ENCODE measurements around the gene YKT6. TPM values are rescaled to one million over a fixed set of nuclear protein-coding genes. Genes with fewer than 3 reads are reported as not detected.

Gene YKT6
- total RNA-seq, 1 experiment from 2014 or later: 111 TPM

DNA sequence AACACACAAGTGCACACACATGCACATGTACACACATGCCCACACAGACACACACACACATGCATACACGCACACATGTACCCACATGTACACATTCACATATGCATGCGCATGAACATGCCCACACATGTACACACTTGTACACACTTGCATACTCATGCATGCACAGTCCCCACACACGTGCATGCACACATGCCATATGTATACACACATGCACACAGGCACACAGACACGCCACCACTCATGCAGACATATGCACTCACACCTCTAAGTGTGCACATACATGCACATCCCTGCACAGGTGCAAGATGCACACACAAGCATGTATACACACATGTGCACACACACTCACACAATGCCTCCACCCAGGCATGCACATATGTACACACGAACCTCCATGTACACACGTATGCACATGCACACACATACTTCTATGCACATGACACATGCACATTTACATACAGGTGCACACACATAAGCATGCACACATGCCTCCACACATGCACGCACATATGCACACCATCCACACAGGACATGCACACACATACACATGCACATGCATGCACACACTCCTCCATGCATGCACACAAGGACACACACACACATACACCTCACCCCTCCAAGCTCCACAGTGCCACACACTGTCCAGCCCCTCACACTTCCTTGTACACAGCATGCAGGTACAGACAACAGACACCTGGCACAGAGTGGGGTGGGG is 45.8 kb downstream of the YKT6 start:
- H3K4me1 ChIP-seq (replicated peaks): no peaks in the 10 kb centered on the region
- DNase-seq (ENCODE audit: low read depth in 1 of 2, low spot score in 2 of 2): no peak
- no peaks in the 10 kb centered on the region for H3K9me3 ChIP-seq (replicated peaks)
- H3K36me3 ChIP-seq: no peaks in the 10 kb centered on the region
- no peak overlapping the region for H3K27ac ChIP-seq
- H3K4me3 ChIP-seq: no peak overlapping the region
- H3K27me3 ChIP-seq (replicated peaks): no peaks in the 10 kb centered on the region

GRCh38 chr7:44247868-44248651 is 47.3 kb downstream of the YKT6 start:
- no peak for DNase-seq (ENCODE audit: low read depth in 1 of 2, low spot score in 2 of 2)
- no peak overlapping the region for H3K4me3 ChIP-seq
- no peak overlapping the region for H3K27ac ChIP-seq
- H3K36me3 ChIP-seq: no peaks in the 10 kb centered on the region
- no peaks in the 10 kb centered on the region for H3K4me1 ChIP-seq (replicated peaks)
- H3K9me3 ChIP-seq (replicated peaks): no peaks in the 10 kb centered on the region
- no peaks in the 10 kb centered on the region for H3K27me3 ChIP-seq (replicated peaks)

DNA sequence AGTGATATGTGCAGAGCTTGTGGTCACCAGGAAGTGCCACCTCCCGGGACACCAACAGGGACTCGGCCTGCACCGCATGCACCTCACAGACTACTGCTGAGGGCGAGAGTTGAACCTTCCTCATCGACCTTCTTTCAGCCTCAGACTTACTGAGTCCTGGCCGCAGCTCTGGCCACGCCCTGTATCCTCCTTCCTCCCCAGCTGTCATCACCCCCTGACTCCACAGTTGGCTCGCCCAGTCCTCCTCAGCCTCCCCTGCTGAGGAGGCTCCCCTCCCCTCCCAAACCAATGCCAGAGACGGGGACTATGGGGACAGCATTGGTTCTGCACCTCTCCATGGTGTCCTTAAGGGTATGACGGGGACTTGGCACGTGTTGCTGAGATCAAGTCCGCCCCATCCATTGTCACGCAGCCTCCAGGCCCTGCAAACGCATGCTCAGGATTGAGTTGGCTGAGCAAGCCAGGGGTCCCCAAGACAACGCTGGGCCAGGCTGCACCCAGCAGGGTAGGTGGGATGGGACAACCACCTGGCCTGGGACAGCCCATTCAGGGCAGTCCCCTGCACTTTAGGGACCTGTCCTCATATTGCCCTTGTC is 49.0 kb downstream of the YKT6 start:
- Histone ChIP-seq H3K4me3 (no peak overlapping the region), H3K36me3 (no peaks in the 10 kb centered on the region), H3K9me3 (replicated peaks) (no peaks in the 10 kb centered on the region), H3K4me1 (replicated peaks) (no peaks in the 10 kb centered on the region), H3K27me3 (replicated peaks) (no peaks in the 10 kb centered on the region), H3K27ac (no peak overlapping the region)
- DNase-seq (ENCODE audit: low read depth in 1 of 2, low spot score in 2 of 2): no peak

DNA sequence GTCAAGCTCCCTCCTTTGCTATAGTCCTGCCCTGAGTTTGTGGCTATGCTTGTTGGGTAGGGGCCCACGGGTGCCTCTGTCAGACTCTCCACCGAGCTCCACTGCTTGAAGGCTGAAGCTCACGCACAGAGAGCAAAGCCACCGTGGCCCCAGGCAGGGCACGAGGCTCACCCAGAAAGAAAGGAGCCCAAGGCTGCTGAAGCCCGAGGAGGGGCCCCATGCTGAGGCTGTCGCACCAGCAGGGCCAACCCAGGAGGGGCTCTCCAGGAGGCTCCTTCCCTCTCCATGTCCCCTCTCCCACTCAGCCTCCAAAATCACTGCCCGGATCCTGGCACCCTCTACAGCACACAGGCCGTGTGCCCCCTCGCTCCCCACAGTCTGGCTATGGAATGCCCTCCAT is 50.5 kb downstream of the YKT6 start:
- H3K27me3 ChIP-seq (replicated peaks): no peaks in the 10 kb centered on the region
- no peak overlapping the region for H3K4me3 ChIP-seq
- no peaks in the 10 kb centered on the region for H3K4me1 ChIP-seq (replicated peaks)
- H3K27ac ChIP-seq: no peak overlapping the region
- DNase-seq (ENCODE audit: low read depth in 1 of 2, low spot score in 2 of 2): no peak
- H3K36me3 ChIP-seq: no peaks in the 10 kb centered on the region
- no peaks in the 10 kb centered on the region for H3K9me3 ChIP-seq (replicated peaks)

DNA sequence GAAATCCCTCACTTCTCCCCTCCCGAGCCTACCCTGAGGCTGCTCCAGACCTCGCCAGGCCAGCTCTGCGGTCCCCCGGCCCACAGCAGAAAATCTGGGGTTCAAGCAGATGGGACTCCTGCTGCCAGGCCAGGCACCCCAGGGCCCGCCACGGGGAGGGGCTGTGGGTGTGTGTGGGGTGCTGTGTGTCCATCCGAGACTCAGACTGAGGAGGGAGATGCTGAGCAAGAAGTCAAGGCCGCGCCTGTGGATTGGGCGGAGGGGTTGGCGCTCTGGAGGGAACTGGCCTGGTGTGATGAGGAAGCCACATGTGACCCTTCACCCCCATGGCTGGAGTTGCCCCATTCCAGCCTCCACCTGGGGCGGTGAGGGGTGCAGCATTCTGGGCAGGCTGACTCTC is 51.1 kb downstream of the YKT6 start:
- no peak overlapping the region for H3K4me3 ChIP-seq
- no peaks in the 10 kb centered on the region for H3K27me3 ChIP-seq (replicated peaks)
- no peaks in the 10 kb centered on the region for H3K4me1 ChIP-seq (replicated peaks)
- H3K9me3 ChIP-seq (replicated peaks): no peaks in the 10 kb centered on the region
- H3K36me3 ChIP-seq: no peaks in the 10 kb centered on the region
- DNase-seq (ENCODE audit: low read depth in 1 of 2, low spot score in 2 of 2): no peak
- H3K27ac ChIP-seq: no peak overlapping the region

DNA sequence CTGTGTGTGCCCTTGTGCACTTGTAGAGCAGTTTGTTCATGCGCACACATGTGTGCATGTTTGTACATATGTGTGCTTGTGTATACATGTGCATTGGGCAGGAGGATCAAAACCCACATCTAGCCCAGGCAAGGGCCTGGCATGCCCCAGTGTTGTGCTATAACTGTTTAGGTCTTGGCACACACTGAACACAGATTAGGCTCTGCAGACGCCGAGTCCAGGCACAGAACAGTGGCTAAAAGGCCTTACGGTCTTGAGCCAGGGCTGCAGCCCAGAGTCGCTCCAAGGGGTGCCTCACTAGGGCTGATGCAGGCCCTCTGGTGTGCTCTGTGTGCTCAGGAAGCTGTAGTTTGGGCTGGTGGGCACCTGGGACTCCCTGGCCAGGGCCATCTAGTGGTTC is 55.7 kb downstream of the YKT6 start:
- Histone ChIP-seq H3K27ac (no peak overlapping the region), H3K4me1 (replicated peaks) (peaks cover 29% of the 10 kb centered on the region), H3K9me3 (replicated peaks) (no peaks in the 10 kb centered on the region), H3K36me3 (no peaks in the 10 kb centered on the region), H3K4me3 (no peak overlapping the region), H3K27me3 (replicated peaks) (no peaks in the 10 kb centered on the region)
- DNase-seq (ENCODE audit: low read depth in 1 of 2, low spot score in 2 of 2): no peak

DNA sequence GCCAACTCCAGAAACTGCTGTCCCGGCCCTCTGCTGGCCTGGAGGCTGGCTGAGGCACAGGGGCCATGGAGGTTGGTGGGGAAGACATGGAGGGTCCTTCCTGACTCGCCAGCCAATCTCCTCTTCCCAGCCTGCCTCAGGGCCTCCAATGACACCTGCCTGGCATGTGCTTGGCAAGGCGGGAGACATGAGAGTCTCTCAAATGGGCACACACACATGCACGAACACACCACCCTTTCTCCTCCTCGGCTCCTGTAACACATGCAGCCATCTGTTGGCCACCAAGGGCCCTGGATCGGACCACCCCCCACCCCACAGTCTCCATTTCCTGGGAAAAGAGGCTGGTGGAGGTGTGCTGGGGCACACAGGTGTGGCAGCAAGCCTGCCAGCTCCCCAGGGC is 56.4 kb downstream of the YKT6 start:
- no peaks in the 10 kb centered on the region for H3K9me3 ChIP-seq (replicated peaks)
- peaks cover 29% of the 10 kb centered on the region for H3K4me1 ChIP-seq (replicated peaks)
- no peak overlapping the region for H3K4me3 ChIP-seq
- no peaks in the 10 kb centered on the region for H3K27me3 ChIP-seq (replicated peaks)
- H3K27ac ChIP-seq: peak overlapping the region; percentile 50
- H3K36me3 ChIP-seq: no peaks in the 10 kb centered on the region
- no peak for DNase-seq (ENCODE audit: low read depth in 1 of 2, low spot score in 2 of 2)

DNA sequence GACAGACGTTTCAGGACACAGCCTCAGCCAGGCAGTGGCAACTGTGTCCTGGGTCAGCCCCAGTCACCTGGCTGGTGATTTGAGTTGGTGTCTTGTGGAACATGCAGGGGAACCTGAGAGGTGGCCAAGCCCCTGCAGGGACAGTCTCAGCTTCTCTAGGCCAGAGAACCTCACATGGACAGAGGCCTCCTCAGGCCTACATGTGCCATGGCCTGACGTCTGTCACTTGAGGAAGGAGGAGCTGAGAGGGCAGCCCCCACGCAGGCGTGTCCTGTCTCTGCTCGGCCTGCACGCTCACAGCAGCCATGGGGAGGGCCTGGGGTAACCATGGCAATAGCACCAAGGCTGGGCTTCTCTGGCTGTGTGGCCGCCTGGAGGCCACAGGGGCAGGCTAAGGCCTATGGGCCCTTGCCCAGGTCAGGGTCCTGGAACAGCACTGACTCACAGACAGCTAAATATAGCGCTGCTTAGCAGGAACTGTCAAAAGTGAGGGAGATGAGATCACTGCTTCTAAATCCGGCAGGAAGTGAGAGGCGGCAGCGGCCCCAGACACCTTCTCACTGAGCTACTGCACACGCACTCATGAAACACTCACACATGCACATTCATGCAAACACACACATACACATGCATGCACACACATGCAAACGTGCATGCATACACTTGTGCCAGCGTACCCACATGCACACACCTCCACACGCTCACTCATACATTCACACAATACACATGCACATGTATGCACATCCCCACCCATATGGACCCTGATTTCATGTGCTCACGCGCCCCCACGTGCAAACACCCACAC is 57.0 kb downstream of the YKT6 start:
- Histone ChIP-seq H3K9me3 (replicated peaks) (no peaks in the 10 kb centered on the region), H3K27ac (peak overlapping the region; percentile 50), H3K4me3 (no peak overlapping the region), H3K36me3 (no peaks in the 10 kb centered on the region), H3K4me1 (replicated peaks) (peaks cover 29% of the 10 kb centered on the region), H3K27me3 (replicated peaks) (no peaks in the 10 kb centered on the region)
- peak; percentile 79 to 89 for DNase-seq (ENCODE audit: low read depth in 1 of 2, low spot score in 2 of 2)

- Histone ChIP-seq H3K36me3 (no peaks in the 10 kb centered on the region), H3K27me3 (replicated peaks) (no peaks in the 10 kb centered on the region), H3K9me3 (replicated peaks) (no peaks in the 10 kb centered on the region), H3K27ac (peak overlapping the region; percentile 10; the same call in 1 of the 2 replicates), H3K4me1 (replicated peaks) (peaks cover 29% of the 10 kb centered on the region), H3K4me3 (no peak overlapping the region)
- DNase-seq (ENCODE audit: low read depth in 1 of 2, low spot score in 2 of 2): no peak
Observed at GRCh38 chr7:44258423-44258760, 57.6 kb downstream of the YKT6 start.

- DNase-seq (ENCODE audit: low read depth in 1 of 2, low spot score in 2 of 2): no peak
- no peaks in the 10 kb centered on the region for H3K36me3 ChIP-seq
- H3K4me3 ChIP-seq: no peak overlapping the region
- H3K27ac ChIP-seq: peak overlapping the region; percentile 10; the same call in 1 of the 2 replicates
- H3K27me3 ChIP-seq (replicated peaks): no peaks in the 10 kb centered on the region
- peaks cover 29% of the 10 kb centered on the region for H3K4me1 ChIP-seq (replicated peaks)
- no peaks in the 10 kb centered on the region for H3K9me3 ChIP-seq (replicated peaks)
Observed at GRCh38 chr7:44258865-44259546, 58.2 kb downstream of the YKT6 start.

DNA sequence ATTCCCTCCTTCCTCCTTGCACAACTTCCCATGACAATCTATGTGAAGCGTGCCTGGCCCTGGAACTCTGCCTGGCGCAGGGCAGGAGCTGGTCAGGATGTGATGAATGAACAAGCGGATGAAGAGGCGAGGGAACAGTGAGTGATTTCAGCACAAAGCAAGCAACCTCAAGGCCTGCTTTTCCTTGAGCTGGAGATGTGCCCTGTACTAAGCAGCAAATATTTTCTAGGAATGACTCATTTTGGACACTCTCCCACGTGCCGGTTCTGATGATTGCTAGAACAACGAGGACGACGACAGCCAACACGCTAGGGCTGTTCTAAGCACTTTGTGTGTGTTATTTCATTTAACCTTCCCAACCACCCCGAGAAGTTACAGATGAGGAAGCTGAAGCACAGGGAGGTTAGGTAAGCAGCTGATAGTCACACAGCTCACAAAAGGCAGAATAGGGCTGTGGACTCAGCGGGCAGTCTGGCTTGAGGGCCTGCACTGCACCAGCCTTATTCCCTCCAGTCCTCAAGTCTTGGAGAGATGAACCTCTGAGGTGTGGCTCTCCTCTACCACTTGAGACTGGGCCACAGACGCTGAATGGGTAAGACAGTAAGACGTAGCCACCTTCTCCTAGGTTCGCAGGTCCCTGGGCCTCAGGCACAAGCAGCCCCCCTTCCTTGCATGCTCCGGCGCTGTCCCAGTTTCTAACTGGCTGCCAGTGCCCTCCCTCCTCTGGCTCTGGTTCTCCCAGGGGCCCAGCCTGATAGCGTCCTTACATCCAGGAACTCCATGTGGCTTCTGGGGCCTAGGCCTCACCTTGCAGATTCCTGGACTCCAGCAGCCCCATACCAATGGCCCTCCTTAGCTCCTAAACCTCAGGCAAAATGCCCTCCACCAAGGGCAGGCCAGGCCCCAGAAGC is 59.0 kb downstream of the YKT6 start:
- H3K27me3 ChIP-seq (replicated peaks): peaks cover 3% of the 10 kb centered on the region
- peak in 1 of 2 experiments; percentile 19 for DNase-seq (ENCODE audit: low read depth in 1 of 2, low spot score in 2 of 2)
- H3K36me3 ChIP-seq: no peaks in the 10 kb centered on the region
- H3K4me3 ChIP-seq: no peak overlapping the region
- no peaks in the 10 kb centered on the region for H3K9me3 ChIP-seq (replicated peaks)
- peaks cover 29% of the 10 kb centered on the region for H3K4me1 ChIP-seq (replicated peaks)
- H3K27ac ChIP-seq: peak overlapping the region; percentile 10; the same call in 1 of the 2 replicates

DNA sequence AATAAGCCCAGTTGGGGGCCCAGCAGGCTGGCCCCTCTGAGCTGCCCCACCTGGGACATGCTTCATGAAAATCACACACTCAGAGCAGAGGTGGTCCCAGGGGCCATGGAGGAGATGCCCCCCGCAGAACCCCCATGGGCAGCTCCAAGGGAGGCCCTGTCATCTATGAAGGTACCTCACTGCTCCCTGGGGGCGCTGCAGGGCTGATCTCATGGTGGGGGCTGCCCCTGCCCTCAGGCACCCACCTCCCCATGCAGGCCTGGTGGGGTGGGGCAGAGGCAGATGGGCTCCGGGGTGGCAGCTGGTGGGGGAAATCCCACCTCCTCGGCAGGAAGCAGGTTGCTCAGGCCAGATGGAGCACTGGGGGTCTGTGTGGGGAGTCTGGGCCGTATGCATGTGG is 60.5 kb downstream of the YKT6 start:
- peaks cover 29% of the 10 kb centered on the region for H3K4me1 ChIP-seq (replicated peaks)
- no peaks in the 10 kb centered on the region for H3K36me3 ChIP-seq
- no peak for DNase-seq (ENCODE audit: low read depth in 1 of 2, low spot score in 2 of 2)
- H3K27me3 ChIP-seq (replicated peaks): peaks cover 14% of the 10 kb centered on the region
- H3K4me3 ChIP-seq: no peak overlapping the region
- H3K9me3 ChIP-seq (replicated peaks): no peaks in the 10 kb centered on the region
- no peak overlapping the region for H3K27ac ChIP-seq

Measured in SJSA1 (cell line).